ENCODE data around the gene DVL2. TPM values are rescaled to one million over a fixed set of nuclear protein-coding genes. Genes with fewer than 3 reads are reported as not detected.

DVL2 gene
- total RNA-seq, 2 donors from 2014 or later, result 35.1 to 61.6 TPM

DNA sequence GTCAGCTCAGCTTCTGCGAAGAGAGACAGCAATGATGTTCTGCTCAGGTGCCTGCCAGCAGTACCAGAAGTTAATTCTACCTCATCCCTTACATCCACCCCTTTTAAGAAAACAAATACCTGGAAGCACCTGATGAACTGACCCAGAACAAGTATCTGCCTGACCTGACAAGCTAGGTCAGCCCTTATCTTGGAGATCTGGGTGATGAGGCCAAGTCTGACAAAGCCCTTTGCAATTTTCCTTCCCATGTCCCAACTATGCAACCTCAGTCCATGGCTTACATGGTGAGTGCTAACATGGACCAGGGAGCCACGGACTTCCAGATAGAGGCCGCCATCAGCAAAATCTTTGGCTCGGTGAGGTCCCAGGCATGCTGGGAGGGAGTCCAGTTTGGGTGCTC is 10.9 kb downstream of the DVL2 start:
- no peak overlapping the region for H3K4me3 Mint-ChIP-seq
- ATAC-seq, result no peak

GRCh38 chr17:7222972-7223292 is 11.4 kb downstream of the DVL2 start:
- no peak overlapping the region for H3K27ac Mint-ChIP-seq
- no peak overlapping the region for H3K4me3 Mint-ChIP-seq
- H3K4me1 Mint-ChIP-seq (ENCODE audit: low read depth in 2 of 2), result peaks cover 28 to 36% of the 10 kb centered on the region in 2 donors
- H3K27me3 Mint-ChIP-seq, result no peaks in the 10 kb centered on the region
- peaks cover under 1% of the 10 kb centered on the region for H3K36me3 Mint-ChIP-seq
- DNase-seq (ENCODE audit: low spot score) (no peak), ATAC-seq (no peak)
- H3K9me3 Mint-ChIP-seq, result no peaks in the 10 kb centered on the region

More for the DNA sequence above, 10.9 kb downstream of the DVL2 start:
- no peak overlapping the region for H3K27ac Mint-ChIP-seq
- no peak for DNase-seq (ENCODE audit: low spot score)
- H3K36me3 Mint-ChIP-seq, result peaks cover 4% of the 10 kb centered on the region
- H3K9me3 Mint-ChIP-seq, result no peaks in the 10 kb centered on the region
- H3K4me1 Mint-ChIP-seq (ENCODE audit: low read depth in 2 of 2), result peaks cover 28 to 36% of the 10 kb centered on the region in 2 donors
- no peaks in the 10 kb centered on the region for H3K27me3 Mint-ChIP-seq

DNA sequence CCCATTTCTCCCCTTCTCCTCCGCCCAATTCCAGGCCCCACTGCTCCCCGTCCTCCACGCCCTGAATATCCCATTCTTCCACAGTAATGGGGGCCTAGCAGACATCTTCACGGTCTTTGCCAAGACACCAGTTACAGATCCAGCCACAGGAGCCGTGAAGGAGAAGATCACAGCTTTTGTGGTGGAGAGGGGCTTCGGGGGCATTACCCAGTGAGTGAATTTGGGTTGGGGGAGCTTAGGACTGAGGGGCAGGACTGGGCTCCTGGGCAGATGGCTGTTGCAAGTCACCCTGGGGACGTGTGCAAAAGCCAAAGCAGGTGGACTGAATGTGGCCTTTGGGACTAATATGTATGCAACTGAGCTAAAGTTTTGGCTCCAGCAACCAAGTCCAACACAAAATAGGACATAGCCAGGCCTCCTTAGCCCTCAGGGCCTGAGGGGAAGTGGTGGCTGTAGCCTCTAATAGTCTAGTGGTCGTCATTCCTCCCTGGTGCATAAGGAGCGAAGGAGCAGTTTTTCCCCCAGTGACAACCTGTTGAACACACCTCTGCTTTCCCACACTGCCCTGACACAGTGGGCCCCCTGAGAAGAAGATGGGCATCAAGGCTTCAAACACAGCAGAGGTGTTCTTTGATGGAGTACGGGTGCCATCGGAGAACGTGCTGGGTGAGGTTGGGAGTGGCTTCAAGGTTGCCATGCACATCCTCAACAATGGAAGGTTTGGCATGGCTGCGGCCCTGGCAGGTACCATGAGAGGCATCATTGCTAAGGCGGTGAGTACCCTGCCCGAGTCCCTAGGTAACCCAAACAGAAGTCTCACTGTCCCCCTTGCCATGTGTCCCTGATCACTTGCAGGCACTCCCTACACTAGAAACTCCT is 12.0 kb downstream of the DVL2 start:
- no peak for DNase-seq (ENCODE audit: low spot score)
- ATAC-seq, result no peak
- no peaks in the 10 kb centered on the region for H3K27me3 Mint-ChIP-seq
- H3K9me3 Mint-ChIP-seq, result no peaks in the 10 kb centered on the region
- H3K36me3 Mint-ChIP-seq, result no peaks in the 10 kb centered on the region
- peaks cover 28 to 36% of the 10 kb centered on the region in 2 donors for H3K4me1 Mint-ChIP-seq (ENCODE audit: low read depth in 2 of 2)
- H3K27ac Mint-ChIP-seq, result no peak overlapping the region
- H3K4me3 Mint-ChIP-seq, result peak overlapping the region; percentile 93

GRCh38 chr17:7221278-7222092 is 12.8 kb downstream of the DVL2 start:
- Mint-ChIP-seq H3K9me3 (no peaks in the 10 kb centered on the region), H3K4me1 (ENCODE audit: low read depth in 2 of 2) (peaks cover 29 to 39% of the 10 kb centered on the region in 2 donors), H3K27me3 (no peaks in the 10 kb centered on the region), H3K27ac (peak overlapping the region; percentile 98), H3K4me3 (peak overlapping the region; percentile 93), H3K36me3 (no peaks in the 10 kb centered on the region)
- no peak for ATAC-seq
- DNase-seq (ENCODE audit: low spot score), result no peak

DNA sequence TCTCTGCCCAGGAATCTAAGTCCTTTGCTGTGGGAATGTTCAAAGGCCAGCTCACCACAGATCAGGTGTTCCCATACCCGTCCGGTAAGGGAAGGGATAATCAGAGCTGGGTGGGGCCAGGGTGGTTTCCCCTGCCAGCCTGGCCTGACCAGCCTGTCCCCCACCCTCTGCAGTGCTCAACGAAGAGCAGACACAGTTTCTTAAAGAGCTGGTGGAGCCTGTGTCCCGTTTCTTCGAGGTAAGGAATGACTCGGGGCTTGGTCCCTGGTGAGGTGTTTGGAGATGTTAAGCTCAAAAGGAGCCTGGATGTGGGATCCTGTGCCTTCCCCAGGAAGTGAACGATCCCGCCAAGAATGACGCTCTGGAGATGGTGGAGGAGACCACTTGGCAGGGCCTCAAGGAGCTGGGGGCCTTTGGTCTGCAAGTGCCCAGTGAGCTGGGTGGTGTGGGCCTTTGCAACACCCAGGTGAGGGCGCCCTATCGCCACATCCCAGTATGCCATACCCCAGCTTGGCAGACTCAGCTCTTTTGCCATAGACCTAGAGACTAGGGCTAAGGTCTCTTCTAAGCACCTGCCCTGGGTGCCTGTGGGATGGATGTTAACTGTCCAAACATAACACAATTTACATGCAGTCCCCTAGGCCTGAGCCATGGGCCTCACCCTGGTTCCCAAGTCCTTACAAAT is 13.6 kb downstream of the DVL2 start:
- H3K4me3 Mint-ChIP-seq, result peak overlapping the region; percentile 93
- H3K27me3 Mint-ChIP-seq, result no peaks in the 10 kb centered on the region
- peaks cover 37 to 46% of the 10 kb centered on the region in 2 donors for H3K4me1 Mint-ChIP-seq (ENCODE audit: low read depth in 2 of 2)
- ATAC-seq (peak in 1 of 2 donors; percentile 37), DNase-seq (ENCODE audit: low spot score) (no peak)
- H3K9me3 Mint-ChIP-seq, result no peaks in the 10 kb centered on the region
- peak overlapping the region; percentile 98 for H3K27ac Mint-ChIP-seq
- no peaks in the 10 kb centered on the region for H3K36me3 Mint-ChIP-seq

GRCh38 chr17:7219812-7220592 is 14.3 kb downstream of the DVL2 start, which contains the start of the genes ACADVL and DLG4:
Gene ACADVL (plus strand): TSS chr17:7219938. CDS start chr17:7219985, 47 bp downstream.
Gene DLG4 (minus strand): TSS chr17:7219836.
- ATAC-seq (peak; percentile 94 to 95), DNase-seq (ENCODE audit: low spot score) (peak; percentile 90)
- peaks cover 40 to 47% of the 10 kb centered on the region in 2 donors for H3K4me1 Mint-ChIP-seq (ENCODE audit: low read depth in 2 of 2)
- no peaks in the 10 kb centered on the region for H3K27me3 Mint-ChIP-seq
- H3K27ac Mint-ChIP-seq, result peak within 1 kb of the TSS; percentile 98
- H3K4me3 Mint-ChIP-seq, result peak within 1 kb of the TSS; percentile 93
- H3K36me3 Mint-ChIP-seq, result no peaks in the 10 kb centered on the region
- H3K9me3 Mint-ChIP-seq, result no peaks in the 10 kb centered on the region

DNA sequence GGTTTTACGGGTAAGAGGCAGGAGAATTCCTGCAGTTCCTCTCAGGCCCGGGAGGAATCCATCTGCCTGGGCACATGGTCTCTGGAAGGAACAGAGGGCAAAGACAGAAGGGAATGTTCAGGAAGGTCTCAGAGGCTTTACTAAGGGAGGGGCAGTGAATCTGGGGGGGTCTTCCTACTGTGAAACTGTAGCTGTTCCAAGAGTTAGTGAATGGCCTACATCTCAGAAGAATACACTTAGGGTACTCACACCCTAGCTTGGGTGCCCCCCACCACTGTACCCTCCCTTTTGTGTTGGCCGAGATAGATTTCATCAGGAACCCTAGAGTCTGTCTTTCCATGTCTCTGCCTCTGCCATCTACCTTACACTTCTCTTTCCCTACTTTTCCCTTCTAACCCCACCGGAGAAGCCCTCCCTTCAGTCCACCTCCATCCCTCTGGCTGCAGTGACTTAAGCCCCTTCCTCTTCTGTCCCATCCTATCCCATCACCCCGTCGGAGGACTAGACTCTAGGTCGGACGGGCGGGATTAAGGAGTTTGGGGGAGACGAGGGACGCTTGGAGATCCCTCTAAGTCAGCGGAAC is 15.0 kb downstream of the DVL2 start:
- H3K27me3 Mint-ChIP-seq, result no peaks in the 10 kb centered on the region
- peaks cover 46 to 54% of the 10 kb centered on the region in 2 donors for H3K4me1 Mint-ChIP-seq (ENCODE audit: low read depth in 2 of 2)
- DNase-seq (ENCODE audit: low spot score) (no peak), ATAC-seq (no peak)
- peak overlapping the region; percentile 93 for H3K4me3 Mint-ChIP-seq
- H3K27ac Mint-ChIP-seq, result peak overlapping the region; percentile 98
- H3K9me3 Mint-ChIP-seq, result no peaks in the 10 kb centered on the region
- no peaks in the 10 kb centered on the region for H3K36me3 Mint-ChIP-seq

- Mint-ChIP-seq H3K4me1 (ENCODE audit: low read depth in 2 of 2) (peaks cover 52 to 58% of the 10 kb centered on the region in 2 donors), H3K27ac (peak overlapping the region; percentile 98), H3K4me3 (peak overlapping the region; percentile 93), H3K27me3 (no peaks in the 10 kb centered on the region), H3K36me3 (no peaks in the 10 kb centered on the region), H3K9me3 (no peaks in the 10 kb centered on the region)
- ATAC-seq (no peak), DNase-seq (ENCODE audit: low spot score) (no peak)
These were observed 15.6 kb downstream of the DVL2 start for GRCh38 chr17:7218758-7219157.

- Mint-ChIP-seq H3K27me3 (no peaks in the 10 kb centered on the region), H3K27ac (peak overlapping the region; percentile 60 to 98), H3K4me3 (no peak overlapping the region), H3K4me1 (ENCODE audit: low read depth in 2 of 2) (peaks cover 57 to 58% of the 10 kb centered on the region in 2 donors), H3K9me3 (no peaks in the 10 kb centered on the region), H3K36me3 (no peaks in the 10 kb centered on the region)
- DNase-seq (ENCODE audit: low spot score) (no peak), ATAC-seq (no peak)
These were observed 16.2 kb downstream of the DVL2 start for GRCh38 chr17:7218166-7218565.

GRCh38 chr17:7217113-7217987 is 17.0 kb downstream of the DVL2 start:
- Mint-ChIP-seq H3K4me3 (peak overlapping the region; percentile 38), H3K27ac (peak overlapping the region; percentile 60 to 98), H3K27me3 (peaks cover under 1 to 1% of the 10 kb centered on the region in 2 donors), H3K4me1 (ENCODE audit: low read depth in 2 of 2) (peaks cover 58% of the 10 kb centered on the region in 2 donors), H3K36me3 (no peaks in the 10 kb centered on the region), H3K9me3 (no peaks in the 10 kb centered on the region)
- DNase-seq (ENCODE audit: low spot score) (no peak), ATAC-seq (no peak)

DNA sequence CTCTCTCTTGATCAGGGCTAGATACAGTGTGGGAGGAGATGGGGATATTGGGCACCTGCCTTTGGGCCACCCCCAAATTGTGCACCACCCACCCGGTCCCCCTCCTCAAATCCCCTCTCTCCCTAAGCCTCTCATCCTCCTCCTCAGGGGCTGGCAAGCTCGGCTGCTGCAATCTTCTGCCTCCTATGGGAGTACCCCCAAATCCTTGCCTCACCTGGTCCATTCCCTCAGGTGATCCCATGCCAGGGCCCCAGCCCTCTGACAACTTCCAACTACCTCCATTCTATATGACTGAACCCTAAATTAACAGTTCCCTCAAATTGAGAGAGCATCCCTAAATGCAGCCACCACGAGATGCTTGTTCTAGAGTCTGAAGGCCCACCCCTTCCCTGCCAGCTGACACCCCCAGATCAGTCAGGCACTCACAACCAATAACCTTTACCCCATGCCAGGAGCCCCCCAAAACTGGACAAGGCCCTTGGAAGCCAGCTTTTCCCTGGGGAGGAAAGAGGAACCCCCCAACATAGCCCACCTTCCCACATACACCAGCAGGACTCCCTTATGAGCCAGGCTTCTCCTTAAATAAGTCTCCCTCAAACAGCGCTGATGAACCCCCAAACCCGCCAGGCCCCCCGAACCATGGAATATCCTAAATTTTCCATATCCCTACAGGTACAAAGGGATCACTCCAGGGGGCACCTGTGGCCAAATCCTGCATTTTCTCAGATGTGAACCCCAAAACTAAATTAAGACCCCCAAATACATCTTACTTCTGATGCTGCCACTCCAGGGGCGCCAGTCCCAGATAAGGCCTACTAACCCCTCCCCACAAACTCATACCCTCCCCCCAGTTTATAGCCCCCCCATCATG is 17.8 kb downstream of the DVL2 start:
- ATAC-seq (no peak), DNase-seq (ENCODE audit: low spot score) (no peak)
- peak overlapping the region; percentile 40 to 47 for H3K27ac Mint-ChIP-seq
- H3K9me3 Mint-ChIP-seq, result no peaks in the 10 kb centered on the region
- peaks cover 53 to 62% of the 10 kb centered on the region in 2 donors for H3K4me1 Mint-ChIP-seq (ENCODE audit: low read depth in 2 of 2)
- peaks cover 6% of the 10 kb centered on the region in 2 donors for H3K27me3 Mint-ChIP-seq
- H3K36me3 Mint-ChIP-seq, result no peaks in the 10 kb centered on the region
- peak overlapping the region; percentile 56 for H3K4me3 Mint-ChIP-seq
